Skeletal muscle satellite cell (primary cell): ENCODE measurements around the gene RAB40AL. TPM values are rescaled to one million over a fixed set of nuclear protein-coding genes. Genes with fewer than 3 reads are reported as not detected.
"Not testable (repeated sequence)": the region's sequence is repeated elsewhere in the genome, so short reads cannot be mapped to it uniquely, and the experiment has no call there.

Experiments
- H3K27me3 ChIP-seq: 2 replicates; pipeline ENCODE4 v1.7.0; 2013; ENCODE audit warnings: low read length; ENCODE audit not compliant: control insufficient read depth, insufficient read depth
- H3K36me3 ChIP-seq: 2 replicates; pipeline ENCODE4 v1.7.0; 2013; ENCODE audit warnings: mild to moderate bottlenecking, control low read depth, low read length; ENCODE audit not compliant: insufficient read depth
- H3K4me1 ChIP-seq: 2 replicates; pipeline ENCODE4 v1.7.0; 2013; ENCODE audit warnings: low read length; ENCODE audit not compliant: control insufficient read depth, insufficient read depth
- H3K4me2 ChIP-seq: 2 replicates; pipeline ENCODE4 v1.7.0; 2013; ENCODE audit warnings: mild to moderate bottlenecking, low read length
- H3K4me3 ChIP-seq: 2 replicates; pipeline ENCODE4 v1.7.0; 2013; ENCODE audit warnings: low read length
- H3K9ac ChIP-seq: 2 replicates; pipeline ENCODE4 v1.7.0; 2013; ENCODE audit warnings: mild to moderate bottlenecking, low read depth, low read length, moderate library complexity
- H3K9me3 ChIP-seq: replicated peaks from 2 replicates; pipeline ENCODE4 v1.7.0; 2013; ENCODE audit warnings: mild to moderate bottlenecking, control low read depth, low read length
- total RNA-seq: library from RNA; depleted of rRNA; stranded (reverse); fragments of >200 nt; gene quantifications from 2 replicates; pipeline ENCODE4 v1.2.3, GENCODE V29; 2012; rRNA removed

RAB40AL gene, protein sequence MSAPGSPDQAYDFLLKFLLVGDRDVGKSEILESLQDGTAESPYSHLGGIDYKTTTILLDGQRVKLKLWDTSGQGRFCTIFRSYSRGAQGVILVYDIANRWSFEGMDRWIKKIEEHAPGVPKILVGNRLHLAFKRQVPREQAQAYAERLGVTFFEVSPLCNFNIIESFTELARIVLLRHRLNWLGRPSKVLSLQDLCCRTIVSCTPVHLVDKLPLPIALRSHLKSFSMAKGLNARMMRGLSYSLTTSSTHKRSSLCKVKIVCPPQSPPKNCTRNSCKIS
- total RNA-seq = 0.25 TPM in 1 of 2 replicates, not detected in the other

DNA sequence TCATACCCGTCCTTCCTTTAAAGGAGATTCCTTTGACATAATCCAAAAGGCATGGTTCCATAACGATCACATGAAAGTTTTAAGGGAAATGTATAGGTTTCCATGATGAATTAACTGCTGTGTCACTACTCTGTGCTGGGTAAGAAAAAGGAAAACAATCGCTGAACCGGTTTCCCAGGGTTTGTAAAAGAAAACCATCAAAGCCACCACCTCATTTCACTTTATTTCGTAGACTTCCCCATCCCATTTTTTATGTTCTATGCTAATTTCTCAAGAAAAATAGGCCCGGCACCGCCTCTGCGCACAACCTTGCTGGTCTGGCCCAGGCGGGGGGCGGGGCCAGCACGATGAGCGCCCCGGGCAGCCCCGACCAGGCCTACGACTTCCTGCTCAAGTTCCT, at the start of gene RAB40AL:
Gene RAB40AL (plus strand): TSS at position 301 of the 400 bp plus-strand sequence. CDS start 47 bp downstream, at position 348.
- H3K9ac ChIP-seq, H3K4me1 ChIP-seq, H3K27me3 ChIP-seq, H3K4me2 ChIP-seq, H3K36me3 ChIP-seq, H3K9me3 ChIP-seq, H3K4me3 ChIP-seq: not testable (repeated sequence)

DNA sequence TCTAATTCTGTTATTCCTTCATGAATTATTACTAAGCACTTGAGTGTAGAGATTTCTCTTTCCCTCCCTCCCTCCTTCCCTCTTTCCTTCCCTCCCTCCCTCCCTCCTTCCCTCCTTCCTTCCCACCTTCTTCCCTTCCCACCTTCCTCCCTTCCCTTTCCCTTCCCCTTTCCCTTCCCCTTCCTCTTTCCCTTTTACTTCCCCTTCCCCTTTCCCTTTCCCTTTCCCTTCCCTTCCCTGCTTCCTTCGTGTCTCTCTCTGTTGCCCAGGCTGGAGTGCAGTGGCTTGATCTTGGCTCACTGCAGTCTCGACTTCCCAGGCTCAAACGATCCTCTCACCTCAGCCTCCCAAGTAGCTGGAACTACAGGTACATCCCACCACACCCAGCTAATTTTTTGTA, 49.4 kb upstream of the RAB40AL start:
- Histone ChIP-seq H3K4me3 (no peak overlapping the region), H3K27me3 (no peaks in the 10 kb centered on the region), H3K9me3 (no peaks in the 10 kb centered on the region), H3K4me1 (no peaks in the 10 kb centered on the region), H3K36me3 (no peaks in the 10 kb centered on the region), H3K4me2 (no peak overlapping the region), H3K9ac (no peak overlapping the region)

- Histone ChIP-seq H3K27me3 (no peaks in the 10 kb centered on the region), H3K36me3 (no peaks in the 10 kb centered on the region), H3K4me1 (no peaks in the 10 kb centered on the region), H3K4me3 (no peak overlapping the region), H3K9ac (no peak overlapping the region), H3K4me2 (no peak overlapping the region), H3K9me3 (no peaks in the 10 kb centered on the region)
Observed at GRCh38 chrX:102892103-102892502, 45.0 kb upstream of the RAB40AL start.

DNA sequence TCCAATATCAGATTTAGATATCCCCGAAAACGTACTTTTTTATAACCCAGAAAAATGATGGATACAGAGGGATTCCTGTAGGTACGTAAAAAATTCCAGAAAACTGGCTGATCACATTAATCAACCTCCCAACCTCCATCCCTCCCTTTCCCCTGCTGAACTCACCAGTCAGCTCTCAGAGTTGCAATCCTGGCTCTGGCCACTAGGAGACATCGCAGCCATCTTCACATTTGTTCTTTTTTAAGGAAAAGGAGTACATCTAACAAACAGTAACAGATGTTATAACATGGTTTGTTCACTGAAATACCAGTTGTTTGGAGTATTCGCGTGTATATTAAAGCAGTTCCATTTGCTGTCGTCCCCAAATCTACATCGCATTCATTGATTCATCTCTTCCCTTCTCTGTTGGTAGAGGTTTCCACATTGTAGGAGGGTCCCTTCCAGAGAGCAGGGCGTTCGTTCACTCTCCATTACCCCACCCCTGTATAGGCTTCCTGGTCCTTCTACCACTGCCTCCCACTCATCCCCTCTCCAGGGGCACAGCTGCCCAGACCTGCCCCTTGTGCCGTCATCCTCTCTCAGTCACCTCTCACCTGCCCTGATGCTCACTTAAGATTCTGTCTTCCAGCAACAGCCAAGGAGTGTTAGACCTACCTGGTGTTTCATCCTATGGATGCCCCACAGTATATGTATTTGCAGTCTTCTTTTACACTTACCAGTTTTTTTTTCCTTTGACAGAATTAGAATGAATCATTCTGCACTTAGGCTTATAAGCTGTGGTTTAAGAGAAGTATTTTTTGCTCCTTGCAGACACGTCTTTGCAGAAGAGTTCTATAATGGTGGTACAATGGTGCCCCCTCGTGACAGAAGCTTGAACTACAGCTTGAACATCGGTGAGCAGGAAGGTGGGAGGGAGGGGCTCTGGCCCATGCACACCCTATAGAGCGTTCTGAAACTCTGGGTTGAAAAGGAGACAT, 36.8 kb upstream of the RAB40AL start:
- Histone ChIP-seq H3K9me3 (no peaks in the 10 kb centered on the region), H3K36me3 (no peaks in the 10 kb centered on the region), H3K9ac (no peak overlapping the region), H3K4me1 (peaks cover 4% of the 10 kb centered on the region), H3K4me2 (no peak overlapping the region), H3K4me3 (no peak overlapping the region), H3K27me3 (peaks cover 3% of the 10 kb centered on the region)

DNA sequence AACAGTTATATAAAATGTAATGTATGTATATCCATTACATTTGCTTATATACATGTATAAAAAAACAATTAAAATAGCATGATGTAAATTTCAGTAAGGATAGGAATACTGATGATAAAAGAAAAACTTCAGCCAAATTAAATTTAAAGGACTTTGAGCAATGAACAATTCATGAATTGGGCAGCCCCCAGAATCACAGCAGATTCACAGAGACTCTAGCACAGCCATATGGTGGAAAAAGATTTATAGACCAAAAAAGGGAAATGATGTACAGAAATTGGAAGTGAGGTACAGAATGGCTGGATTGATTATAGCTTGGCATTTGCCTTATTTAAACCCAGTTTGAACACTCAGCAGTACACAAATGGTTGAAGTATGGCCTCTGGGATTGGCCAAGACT, 34.7 kb upstream of the RAB40AL start:
- H3K4me3 ChIP-seq = no peak overlapping the region
- no peaks in the 10 kb centered on the region for H3K36me3 ChIP-seq
- H3K9ac ChIP-seq = no peak overlapping the region
- H3K4me1 ChIP-seq = peaks cover 4% of the 10 kb centered on the region
- H3K27me3 ChIP-seq = peaks cover 3% of the 10 kb centered on the region
- H3K9me3 ChIP-seq = no peaks in the 10 kb centered on the region
- H3K4me2 ChIP-seq = no peak overlapping the region

DNA sequence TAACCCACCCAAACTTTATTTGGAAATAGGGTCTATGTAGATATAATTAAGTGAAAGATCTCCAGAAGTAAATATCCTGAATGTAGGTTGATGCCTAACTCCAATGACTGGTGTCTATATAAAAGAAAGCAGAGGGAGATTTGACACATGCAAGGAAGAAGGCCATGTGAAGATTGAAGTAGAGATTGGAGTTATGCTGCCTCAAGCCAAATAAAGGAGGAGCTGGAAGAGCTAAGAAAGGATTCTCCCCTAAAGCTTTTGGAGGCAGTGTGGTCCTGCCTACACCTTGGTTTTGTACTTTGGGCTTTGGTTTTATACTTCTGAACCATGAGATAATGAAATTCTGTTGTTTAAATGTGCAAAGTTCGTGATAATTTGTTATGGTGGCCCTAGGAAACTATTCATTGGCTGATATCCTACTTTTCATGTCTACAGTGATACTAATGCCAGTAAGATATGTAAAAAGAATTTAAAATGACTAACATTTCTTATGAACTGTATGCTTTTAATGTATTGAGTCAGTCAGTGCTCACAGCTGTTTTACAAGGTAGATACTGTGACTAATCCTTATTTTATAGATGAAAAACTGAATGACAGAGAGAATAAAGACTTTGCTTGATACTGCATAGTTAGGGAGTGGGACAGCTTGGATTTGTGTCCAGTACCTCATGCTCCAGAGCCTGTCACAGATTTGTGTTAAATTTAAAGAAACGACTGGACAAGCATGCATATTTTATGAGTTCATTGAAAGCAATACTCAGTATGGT, 5.9 kb upstream of the RAB40AL start:
- Histone ChIP-seq H3K4me2 (peak overlapping the region; percentile 6), H3K27me3 (peaks cover 4% of the 10 kb centered on the region), H3K4me1 (peaks cover 3% of the 10 kb centered on the region), H3K36me3 (no peaks in the 10 kb centered on the region), H3K4me3 (no peak overlapping the region), H3K9me3 (no peaks in the 10 kb centered on the region), H3K9ac (no peak overlapping the region)

DNA sequence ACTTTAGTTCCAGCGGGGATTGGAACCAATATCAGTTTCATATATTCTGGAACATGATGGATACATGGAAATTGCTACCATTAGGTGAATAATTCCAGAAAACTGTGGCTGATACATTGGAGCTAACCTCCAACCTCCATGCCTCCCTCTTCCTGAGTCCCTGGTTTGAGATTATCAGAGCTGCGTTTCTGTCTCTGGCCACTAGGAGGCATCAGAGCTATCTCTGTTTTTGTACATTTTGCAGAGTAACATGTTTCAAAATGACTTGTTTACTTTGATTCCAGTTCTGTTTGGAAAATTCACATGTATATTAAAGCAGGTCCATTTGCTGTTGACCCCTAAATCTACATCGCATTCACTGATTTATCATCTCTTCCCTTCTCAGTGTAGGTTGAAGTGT, 2.4 kb upstream of the RAB40AL start:
- no peaks in the 10 kb centered on the region for H3K9me3 ChIP-seq
- H3K9ac ChIP-seq = no peak overlapping the region
- peaks cover 3% of the 10 kb centered on the region for H3K4me1 ChIP-seq
- no peaks in the 10 kb centered on the region for H3K36me3 ChIP-seq
- no peak overlapping the region for H3K4me3 ChIP-seq
- no peak overlapping the region for H3K4me2 ChIP-seq
- H3K27me3 ChIP-seq = no peaks in the 10 kb centered on the region

GRCh38 chrX:102950908-102951866, 14.1 kb downstream of the RAB40AL start:
- Histone ChIP-seq H3K4me1 (no peaks in the 10 kb centered on the region), H3K9me3 (no peaks in the 10 kb centered on the region), H3K27me3 (peaks cover 6% of the 10 kb centered on the region), H3K4me3 (peak overlapping the region; percentile 47), H3K4me2 (peak overlapping the region; percentile 82), H3K36me3 (no peaks in the 10 kb centered on the region), H3K9ac (no peak overlapping the region)

GRCh38 chrX:102957751-102958150, 20.7 kb downstream of the RAB40AL start:
- H3K36me3 ChIP-seq = no peaks in the 10 kb centered on the region
- peaks cover 20% of the 10 kb centered on the region for H3K4me1 ChIP-seq
- no peaks in the 10 kb centered on the region for H3K9me3 ChIP-seq
- H3K4me3 ChIP-seq = no peak overlapping the region
- no peak overlapping the region for H3K4me2 ChIP-seq
- H3K27me3 ChIP-seq = peaks cover 6% of the 10 kb centered on the region
- H3K9ac ChIP-seq = no peak overlapping the region

GRCh38 chrX:102958794-102959193, 21.7 kb downstream of the RAB40AL start:
- Histone ChIP-seq H3K4me2 (peak overlapping the region; percentile 51), H3K27me3 (peaks cover 6% of the 10 kb centered on the region), H3K36me3 (no peaks in the 10 kb centered on the region), H3K9me3 (no peaks in the 10 kb centered on the region), H3K4me1 (peaks cover 20% of the 10 kb centered on the region), H3K9ac (peak overlapping the region; percentile 15), H3K4me3 (no peak overlapping the region)
